Retina (tissue), 1 donor: ENCODE data around the gene RASGEF1C.

Source experiments
- DNase-seq: peaks from one replicate; pipeline ENCODE4 v3.0.0-alpha.2; 2016

The RASGEF1C gene

DNA sequence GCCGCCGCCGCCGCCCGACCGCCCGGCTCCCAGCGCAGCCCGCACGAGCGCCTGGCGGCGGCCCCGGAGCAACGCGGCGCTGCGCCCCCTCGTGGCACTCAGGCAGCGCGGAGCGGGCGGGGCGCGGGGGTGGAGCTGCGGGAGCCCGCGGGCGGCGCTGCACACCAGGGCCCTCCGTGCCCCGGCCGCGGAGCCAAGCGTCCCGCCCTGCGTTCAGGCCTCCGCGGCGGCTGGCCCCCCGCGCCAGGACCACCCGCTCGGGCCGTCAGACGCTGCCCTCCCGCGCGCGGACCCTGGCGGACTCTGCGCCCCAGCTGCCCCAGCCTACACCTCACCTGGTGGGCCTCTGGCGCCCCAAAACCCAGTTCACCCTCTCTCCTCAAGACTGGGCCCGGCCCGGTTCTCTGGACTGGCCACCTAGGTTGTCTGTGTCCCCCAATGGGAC lies at the start of gene RASGEF1C:
Gene RASGEF1C (minus strand): TSS at position 75 of the 445 bp plus-strand sequence. CDS start 71,159 bp downstream, outside the sequence.
- DNase-seq = peak; percentile 53

DNA sequence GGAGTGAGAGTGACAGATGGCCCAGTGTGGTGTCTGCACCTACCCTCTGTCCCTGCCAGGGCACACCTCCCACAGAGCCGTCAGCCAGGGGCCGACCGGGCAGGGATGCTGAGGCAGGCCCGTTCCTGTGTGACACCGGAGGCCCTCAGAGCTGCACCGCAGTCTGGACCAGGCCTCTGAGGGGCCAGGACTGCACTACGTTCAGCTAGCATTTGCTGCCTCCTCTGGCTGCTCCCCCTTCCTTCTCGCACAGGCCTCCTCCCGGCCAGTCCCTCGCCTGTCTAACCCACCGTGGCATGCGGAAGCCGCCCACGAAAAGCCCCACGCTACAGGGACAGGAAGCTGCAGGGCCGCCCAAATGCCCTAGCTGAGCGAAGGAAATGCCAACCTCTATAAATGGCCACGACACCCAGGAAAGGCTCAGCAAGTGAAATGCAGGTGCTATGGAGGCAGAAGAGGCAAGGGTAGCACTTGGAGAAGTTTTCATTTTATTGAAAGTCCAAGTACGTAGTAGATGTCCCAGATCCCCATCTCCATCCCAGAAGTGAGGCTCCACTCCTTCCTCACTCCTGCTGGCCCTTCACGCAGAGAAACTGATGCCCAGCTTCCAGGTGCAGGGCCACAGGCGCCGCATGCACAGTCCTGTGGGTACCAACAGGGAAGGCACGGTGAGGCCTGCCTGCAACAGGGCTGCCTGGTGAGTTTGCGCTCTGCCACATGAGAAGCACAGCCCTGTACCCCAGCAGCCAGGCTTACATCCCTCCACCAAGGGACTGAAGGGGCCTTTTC lies 44.2 kb upstream of the RASGEF1C start:
- DNase-seq = peak; percentile 7

- DNase-seq = no peak
Observed at GRCh38 chr5:180251887-180252286, 42.9 kb upstream of the RASGEF1C start.

DNA sequence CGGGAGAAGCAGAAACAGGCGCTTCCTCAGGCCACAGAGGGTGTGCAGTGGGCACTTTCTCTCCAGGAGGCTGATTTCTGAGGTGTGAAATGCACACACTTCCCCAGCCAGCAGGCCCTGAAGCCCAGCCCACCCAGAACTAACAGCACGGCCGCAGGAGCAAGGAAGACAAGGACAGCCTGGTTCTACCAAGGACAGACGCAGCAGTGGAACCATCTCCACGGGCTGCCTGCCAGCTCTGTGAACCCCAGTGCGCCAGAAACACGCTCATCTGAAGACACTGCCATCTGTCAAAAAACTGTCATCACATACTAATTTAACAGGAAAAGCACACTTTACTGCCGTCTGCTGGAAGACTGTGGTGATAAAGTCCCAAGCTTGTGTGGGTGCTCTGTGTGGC lies 42.1 kb upstream of the RASGEF1C start:
- no peak for DNase-seq

GRCh38 chr5:180250329-180250728 lies 41.3 kb upstream of the RASGEF1C start:
- no peak for DNase-seq

DNA sequence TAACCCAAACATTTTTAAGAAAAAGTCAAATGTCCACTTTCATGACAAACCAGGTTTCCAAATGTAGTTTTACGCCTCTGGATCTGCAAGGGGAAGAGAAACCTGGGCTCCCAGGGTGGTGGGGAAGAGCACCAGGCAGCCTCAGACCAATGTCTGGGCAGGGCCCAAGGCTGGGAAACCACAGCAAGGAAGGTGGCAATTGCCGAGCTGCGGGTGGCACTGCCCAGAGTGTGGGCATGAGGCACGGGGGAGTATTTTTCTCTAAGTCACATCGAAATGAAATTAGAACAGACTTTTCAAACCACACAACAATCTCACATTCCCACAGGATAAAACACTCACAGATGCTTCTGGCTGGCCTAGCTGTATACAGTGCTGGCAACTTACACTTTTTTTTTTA lies 32.6 kb upstream of the RASGEF1C start:
- DNase-seq = no peak

- no peak for DNase-seq
Observed at GRCh38 chr5:180238631-180239030, 29.6 kb upstream of the RASGEF1C start.

- DNase-seq = no peak
Observed at GRCh38 chr5:180235846-180236245, 26.8 kb upstream of the RASGEF1C start.

DNA sequence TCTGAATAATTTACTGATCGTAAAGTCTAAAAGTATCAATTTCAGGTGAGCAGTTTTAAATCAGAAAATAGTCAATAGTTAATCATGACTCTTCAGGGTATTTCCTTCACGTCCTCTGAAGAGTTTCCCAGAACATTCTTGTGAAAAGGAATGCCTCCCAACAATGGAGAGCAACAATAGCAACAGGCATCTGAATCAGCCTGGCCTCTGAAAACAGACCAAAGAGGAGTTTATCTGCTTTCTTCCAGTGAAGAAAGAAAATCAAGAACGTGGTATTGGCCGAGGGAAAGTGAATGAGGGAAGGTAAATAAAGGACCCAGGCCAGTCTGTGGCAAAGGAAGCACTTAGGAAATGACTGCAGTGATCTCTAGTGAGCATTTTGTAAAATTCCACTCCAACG lies 26.1 kb upstream of the RASGEF1C start:
- DNase-seq = no peak

GRCh38 chr5:180234271-180234670 lies 25.3 kb upstream of the RASGEF1C start:
- no peak for DNase-seq

GRCh38 chr5:180233729-180234128 lies 24.7 kb upstream of the RASGEF1C start:
- DNase-seq = no peak

DNA sequence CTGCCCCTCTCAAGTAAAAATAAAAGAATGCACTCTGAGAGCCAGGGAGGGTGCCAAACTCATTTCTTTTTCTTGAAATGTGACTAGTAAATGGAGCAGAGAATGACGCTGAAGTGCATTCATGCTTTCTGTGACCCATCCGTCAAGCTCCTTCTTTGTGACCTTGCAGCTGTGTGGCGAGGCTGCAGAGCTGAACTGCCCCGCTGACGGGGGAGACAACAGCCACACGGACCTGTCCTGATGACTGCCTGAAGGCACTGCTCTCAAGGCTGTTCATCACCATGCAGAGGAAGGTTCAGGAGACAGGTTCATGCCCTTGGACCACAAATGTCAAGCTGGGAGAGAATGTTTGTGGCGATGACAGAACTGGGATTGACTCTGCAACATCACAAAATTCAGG lies 21.0 kb upstream of the RASGEF1C start:
- no peak for DNase-seq

- DNase-seq = no peak
Observed at GRCh38 chr5:180222056-180222455, 13.0 kb upstream of the RASGEF1C start.

DNA sequence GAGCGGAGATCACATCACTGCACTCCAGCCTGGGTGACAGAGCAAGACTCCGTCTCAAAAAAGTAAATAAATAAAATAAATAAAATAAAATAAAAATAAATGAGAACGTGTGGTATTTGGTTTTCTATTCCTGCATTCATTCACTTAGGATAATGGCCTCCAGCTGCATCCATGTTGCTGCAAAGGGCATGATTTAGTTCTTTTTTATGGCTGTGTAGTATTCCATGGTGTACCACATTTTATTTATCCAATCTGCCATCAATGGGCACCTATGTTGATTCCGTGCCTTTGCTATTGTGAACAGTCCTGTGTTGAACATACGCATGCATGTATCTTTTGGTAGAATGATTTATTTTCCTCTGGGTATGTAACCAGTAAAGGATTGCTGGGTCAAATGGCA lies 8.8 kb upstream of the RASGEF1C start:
- DNase-seq = no peak

GRCh38 chr5:180216646-180217171 lies 7.7 kb upstream of the RASGEF1C start:
- no peak for DNase-seq

GRCh38 chr5:180215783-180216630 lies 7.0 kb upstream of the RASGEF1C start:
- DNase-seq = no peak

- no peak for DNase-seq
Observed at GRCh38 chr5:180214870-180215770, 6.1 kb upstream of the RASGEF1C start.

DNA sequence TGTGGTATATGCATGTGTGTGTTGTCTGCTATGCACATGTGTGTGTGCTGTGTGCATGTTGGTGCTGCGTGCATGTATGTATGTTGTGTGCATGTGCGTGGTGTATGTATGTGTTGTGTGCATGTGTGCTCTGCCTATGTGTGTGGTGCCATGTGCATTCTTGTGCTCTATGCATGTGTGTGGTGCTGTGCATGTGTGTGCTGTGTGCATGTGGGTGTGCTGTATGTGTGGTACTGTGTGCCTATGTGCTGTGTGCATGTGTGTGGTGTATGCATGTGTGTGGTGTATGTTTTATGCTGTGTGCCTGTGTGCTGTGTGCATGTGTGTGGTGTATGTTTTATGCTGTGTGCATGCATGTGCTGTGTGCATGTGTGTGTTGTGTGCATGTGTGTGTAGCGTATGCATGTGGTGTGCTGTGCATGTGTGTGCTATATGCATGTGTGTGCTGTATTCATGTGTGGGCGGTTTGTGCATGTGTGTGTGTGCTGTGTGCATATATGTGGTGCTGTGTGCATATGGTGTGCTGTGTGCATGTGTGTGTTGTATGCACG lies 4.7 kb upstream of the RASGEF1C start:
- DNase-seq = no peak

GRCh38 chr5:180213256-180213600 lies 4.2 kb upstream of the RASGEF1C start:
- no peak for DNase-seq

DNA sequence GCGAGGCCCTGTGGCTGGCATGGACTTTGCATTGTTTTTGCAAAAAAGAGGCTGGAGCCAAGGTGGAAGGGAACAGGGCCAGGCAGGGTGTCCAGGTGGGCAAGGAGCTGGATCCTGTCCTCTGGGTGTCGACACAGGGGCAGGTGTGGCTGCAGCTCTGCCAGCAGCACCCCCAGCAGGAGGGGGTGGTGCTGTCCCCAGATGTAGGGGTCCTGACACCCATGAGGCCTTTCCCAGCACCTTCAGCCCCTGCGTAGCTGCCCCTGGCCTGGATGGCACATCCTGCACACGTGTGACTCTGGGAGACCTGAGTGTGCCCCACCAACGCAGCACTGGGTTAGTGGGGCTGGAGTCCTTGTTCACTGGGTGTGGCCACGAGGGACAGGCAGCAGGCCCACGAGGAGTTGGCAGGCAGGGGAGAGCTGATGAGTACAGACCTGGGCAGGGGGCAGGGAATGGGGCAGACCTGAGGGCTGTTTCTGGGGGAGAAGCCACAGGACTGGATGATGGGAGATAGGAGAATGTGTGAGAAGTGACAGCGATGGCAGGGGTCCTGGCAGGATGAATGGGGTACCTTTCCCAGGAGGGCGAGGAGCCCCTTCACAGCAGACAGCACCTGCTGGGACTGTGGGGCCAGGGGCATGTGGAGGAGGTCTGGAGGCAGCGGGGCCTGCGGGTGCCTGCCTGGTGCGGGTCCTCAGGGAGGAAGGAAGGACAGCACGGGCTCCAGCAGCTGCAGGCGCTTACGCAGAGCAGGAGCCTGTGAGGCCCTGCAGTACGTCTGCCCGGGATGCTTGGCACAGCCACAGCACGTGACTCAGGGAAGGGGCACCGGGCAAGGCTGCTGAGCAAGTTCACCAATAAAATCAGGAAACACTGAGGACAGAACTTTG lies 3.6 kb upstream of the RASGEF1C start:
- DNase-seq = no peak

GRCh38 chr5:180211761-180212035 lies 2.7 kb upstream of the RASGEF1C start:
- no peak for DNase-seq
